Esophagus muscularis mucosa (tissue), 3 donors: Measurements from ENCODE around the gene ACP5.
A peak's percentile ranks its signal among the peaks of the same experiment; 100 is the strongest.

Source experiments
- CTCF ChIP-seq, 3 experiments: fragments of 200-600 bp in 2 of 3; fragments of 450-650 bp in 1 of 3; sonication (generic) in 2 of 3; IDR thresholded peaks; one replicate each; pipeline ENCODE4 v1.5.1; 2017 to 2019; ENCODE audit warnings: antibody characterized with exemption in 3 of 3, mild to moderate bottlenecking in 2 of 3, moderate library complexity in 1 of 3
- POLR2A ChIP-seq: fragments of 450-650 bp; IDR thresholded peaks from one replicate; pipeline ENCODE4 v1.6.1; 2017; ENCODE audit warnings: antibody characterized with exemption, moderate library complexity, mild to moderate bottlenecking, low read depth

GRCh38 chr19:11538232-11539036 lies 39.0 kb downstream of the ACP5 start, which contains the start of gene CNN1:
- no peak for TF ChIP-seq CTCF (IDR thresholded peaks at IDR 0.05)
- peak; percentile 83 for TF ChIP-seq POLR2A
